GM19467 (cell line): ENCODE measurements around the gene ZNF407.

ENCODE experiments used
- ATAC-seq: cut with Tn5 transposase; IDR thresholded peaks from one replicate; pipeline ENCODE4 v1.9.1; 2021; ENCODE audit warnings: mild to moderate bottlenecking, moderate library complexity; ENCODE audit not compliant: unreplicated experiment

The ZNF407 gene

GRCh38 chr18:74579496-74580065, 18.1 kb upstream of the ZNF407 start:
- no peak for ATAC-seq

- no peak for ATAC-seq
These were observed 15.0 kb upstream of the ZNF407 start for GRCh38 chr18:74582642-74583041.

- ATAC-seq, result no peak
These were observed 10.2 kb upstream of the ZNF407 start for GRCh38 chr18:74587441-74587840.

GRCh38 chr18:74589021-74589420, 8.6 kb upstream of the ZNF407 start:
- ATAC-seq, result no peak

GRCh38 chr18:74589811-74590210, 7.9 kb upstream of the ZNF407 start:
- no peak for ATAC-seq

GRCh38 chr18:74590671-74591070, 7.0 kb upstream of the ZNF407 start:
- no peak for ATAC-seq

GRCh38 chr18:74595431-74595830, 2.2 kb upstream of the ZNF407 start:
- ATAC-seq, result no peak

- peak; percentile 32 for ATAC-seq
These were observed 522 bp upstream of the ZNF407 start for GRCh38 chr18:74597034-74597661.

- peak; percentile 51 for ATAC-seq
These were observed 806 bp downstream of the ZNF407 start for GRCh38 chr18:74598350-74599001.

- ATAC-seq, result no peak
These were observed 6.7 kb downstream of the ZNF407 start for GRCh38 chr18:74604361-74604760.

GRCh38 chr18:74604774-74605173, 7.1 kb downstream of the ZNF407 start:
- no peak for ATAC-seq

GRCh38 chr18:74608681-74609080, 11.0 kb downstream of the ZNF407 start:
- no peak for ATAC-seq

- no peak for ATAC-seq
These were observed 11.9 kb downstream of the ZNF407 start for GRCh38 chr18:74609535-74609934.

GRCh38 chr18:74610051-74610615, 12.5 kb downstream of the ZNF407 start:
- ATAC-seq, result no peak

- no peak for ATAC-seq
These were observed 13.2 kb downstream of the ZNF407 start for GRCh38 chr18:74610860-74611259.

- no peak for ATAC-seq
These were observed 14.1 kb downstream of the ZNF407 start for GRCh38 chr18:74611765-74612164.

GRCh38 chr18:74613381-74613780, 15.7 kb downstream of the ZNF407 start:
- no peak for ATAC-seq

GRCh38 chr18:74616494-74616893, 18.8 kb downstream of the ZNF407 start:
- no peak for ATAC-seq

GRCh38 chr18:74617486-74617885, 19.8 kb downstream of the ZNF407 start:
- no peak for ATAC-seq

- no peak for ATAC-seq
These were observed 24.4 kb downstream of the ZNF407 start for GRCh38 chr18:74622072-74622471.

- ATAC-seq, result no peak
These were observed 25.6 kb downstream of the ZNF407 start for GRCh38 chr18:74623047-74623816.
